ENCODE measurements around the gene TSEN54.

Gene TSEN54

GRCh38 chr17:75546181-75546580, 29.9 kb downstream of the TSEN54 start:
- Histone ChIP-seq H3K9me3 (ENCODE audit: control insufficient read depth, low read length) (no peaks in the 10 kb centered on the region), H3K27me3 (ENCODE audit: control insufficient read depth, insufficient read depth, low read length, poor library complexity, severe bottlenecking) (no peaks in the 10 kb centered on the region), H3K4me3 (ENCODE audit: insufficient read depth, low read depth, low read length) (no peak overlapping the region), H3K27ac (ENCODE audit: insufficient read depth, low read depth, low read length, poor library complexity, severe bottlenecking) (no peak overlapping the region), H3K36me3 (ENCODE audit: control insufficient read depth, insufficient read depth, low read length) (no peaks in the 10 kb centered on the region), H3K4me1 (ENCODE audit: control insufficient read depth, insufficient read depth, low read length) (peaks cover 19% of the 10 kb centered on the region)
- 92 to 95% methylated on average over 13 of the region's 13 CpGs for WGBS, 2 experiments

GRCh38 chr17:75547091-75547490, 30.8 kb downstream of the TSEN54 start:
- no peaks in the 10 kb centered on the region for H3K27me3 ChIP-seq (ENCODE audit: control insufficient read depth, insufficient read depth, low read length, poor library complexity, severe bottlenecking)
- no peaks in the 10 kb centered on the region for H3K9me3 ChIP-seq (ENCODE audit: control insufficient read depth, low read length)
- H3K4me1 ChIP-seq (ENCODE audit: control insufficient read depth, insufficient read depth, low read length): peaks cover 20% of the 10 kb centered on the region
- H3K27ac ChIP-seq (ENCODE audit: insufficient read depth, low read depth, low read length, poor library complexity, severe bottlenecking): no peak overlapping the region
- 90 to 91% methylated on average over 9 of the region's 9 CpGs for WGBS, 2 experiments
- no peak overlapping the region for H3K4me3 ChIP-seq (ENCODE audit: insufficient read depth, low read depth, low read length)
- no peaks in the 10 kb centered on the region for H3K36me3 ChIP-seq (ENCODE audit: control insufficient read depth, insufficient read depth, low read length)

DNA sequence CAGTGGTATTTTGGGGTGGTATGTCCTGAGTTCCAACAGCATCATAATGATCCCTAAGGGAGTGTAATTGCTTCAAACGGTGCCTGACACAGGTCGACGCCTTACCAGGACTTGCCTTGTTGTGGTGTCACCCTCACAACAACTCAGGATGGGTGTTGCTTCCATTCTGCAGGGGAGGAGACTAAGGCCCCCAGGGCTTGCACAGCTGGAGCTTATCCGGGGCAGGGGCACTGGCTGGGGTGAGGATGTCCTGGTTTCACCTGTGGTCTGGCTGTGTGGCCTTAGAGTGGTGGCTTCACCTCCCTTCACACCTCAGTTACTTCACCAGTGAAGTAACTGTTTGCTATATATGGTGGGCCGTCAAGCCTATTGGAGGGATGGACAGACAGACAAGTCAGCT, 32.5 kb downstream of the TSEN54 start:
- no peak overlapping the region for H3K27ac ChIP-seq (ENCODE audit: insufficient read depth, low read depth, low read length, poor library complexity, severe bottlenecking)
- 91 to 96% methylated on average over 5 of the region's 5 CpGs for WGBS, 2 experiments
- no peaks in the 10 kb centered on the region for H3K27me3 ChIP-seq (ENCODE audit: control insufficient read depth, insufficient read depth, low read length, poor library complexity, severe bottlenecking)
- no peaks in the 10 kb centered on the region for H3K36me3 ChIP-seq (ENCODE audit: control insufficient read depth, insufficient read depth, low read length)
- H3K9me3 ChIP-seq (ENCODE audit: control insufficient read depth, low read length): no peaks in the 10 kb centered on the region
- H3K4me3 ChIP-seq (ENCODE audit: insufficient read depth, low read depth, low read length): no peak overlapping the region
- H3K4me1 ChIP-seq (ENCODE audit: control insufficient read depth, insufficient read depth, low read length): peaks cover 25% of the 10 kb centered on the region

DNA sequence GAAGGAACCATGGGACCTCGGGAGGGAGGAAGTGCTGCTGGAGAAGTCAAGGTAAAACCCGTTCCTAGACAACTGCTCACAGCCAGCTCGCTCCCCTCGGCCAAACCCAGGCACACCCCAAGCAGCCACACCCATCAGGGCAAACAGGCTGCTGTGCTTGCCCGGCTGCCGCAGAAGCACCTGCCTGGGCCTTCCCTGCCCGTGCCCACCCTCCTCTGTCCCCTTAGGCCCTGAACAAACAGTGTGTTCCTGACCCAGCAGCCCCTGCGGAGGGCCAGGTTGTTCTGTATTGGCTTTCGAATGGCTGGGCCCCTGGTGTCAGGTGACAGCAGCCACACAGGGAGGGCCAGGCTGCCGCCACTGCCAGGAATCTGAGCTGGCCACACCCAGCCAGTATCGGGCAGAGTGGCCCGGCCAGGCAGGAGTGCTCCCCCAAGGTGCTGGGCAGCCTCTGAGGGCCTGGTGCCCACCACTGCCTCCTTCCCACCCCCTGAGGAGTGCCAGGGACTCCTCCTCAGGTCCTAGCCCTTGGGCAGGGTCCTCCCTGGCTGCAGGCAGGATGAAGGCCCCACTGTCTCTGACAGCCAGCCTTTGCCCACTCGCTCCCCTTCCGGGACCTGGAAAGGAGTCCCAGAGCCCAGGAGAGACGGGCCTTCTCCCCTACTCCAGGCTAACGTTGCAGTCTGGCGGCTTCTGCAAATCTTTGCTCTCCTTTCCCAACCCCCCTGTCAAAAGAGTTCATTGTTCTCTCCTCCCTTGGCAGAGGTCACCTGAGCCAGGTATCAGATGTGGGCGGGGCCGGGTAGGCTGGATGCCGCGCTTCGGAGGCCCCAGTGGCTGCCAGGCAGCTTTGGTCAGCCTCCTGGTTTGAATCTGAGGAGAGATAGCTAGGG, 33.2 kb downstream of the TSEN54 start:
- no peaks in the 10 kb centered on the region for H3K27me3 ChIP-seq (ENCODE audit: control insufficient read depth, insufficient read depth, low read length, poor library complexity, severe bottlenecking)
- H3K36me3 ChIP-seq (ENCODE audit: control insufficient read depth, insufficient read depth, low read length): no peaks in the 10 kb centered on the region
- WGBS, 2 experiments: 42 to 47% methylated on average over 22 of the region's 22 CpGs
- H3K9me3 ChIP-seq (ENCODE audit: control insufficient read depth, low read length): no peaks in the 10 kb centered on the region
- peak overlapping the region; percentile 46 for H3K27ac ChIP-seq (ENCODE audit: insufficient read depth, low read depth, low read length, poor library complexity, severe bottlenecking)
- H3K4me3 ChIP-seq (ENCODE audit: insufficient read depth, low read depth, low read length): no peak overlapping the region
- H3K4me1 ChIP-seq (ENCODE audit: control insufficient read depth, insufficient read depth, low read length): peaks cover 25% of the 10 kb centered on the region

GRCh38 chr17:75550139-75550465, 33.8 kb downstream of the TSEN54 start:
- no peaks in the 10 kb centered on the region for H3K36me3 ChIP-seq (ENCODE audit: control insufficient read depth, insufficient read depth, low read length)
- no peak overlapping the region for H3K27ac ChIP-seq (ENCODE audit: insufficient read depth, low read depth, low read length, poor library complexity, severe bottlenecking)
- H3K9me3 ChIP-seq (ENCODE audit: control insufficient read depth, low read length): no peaks in the 10 kb centered on the region
- peaks cover 25% of the 10 kb centered on the region for H3K4me1 ChIP-seq (ENCODE audit: control insufficient read depth, insufficient read depth, low read length)
- H3K27me3 ChIP-seq (ENCODE audit: control insufficient read depth, insufficient read depth, low read length, poor library complexity, severe bottlenecking): no peaks in the 10 kb centered on the region
- no peak overlapping the region for H3K4me3 ChIP-seq (ENCODE audit: insufficient read depth, low read depth, low read length)
- 63 to 81% methylated on average over 4 of the region's 4 CpGs for WGBS, 2 experiments

- Histone ChIP-seq H3K4me3 (ENCODE audit: insufficient read depth, low read depth, low read length) (no peak overlapping the region), H3K27me3 (ENCODE audit: control insufficient read depth, insufficient read depth, low read length, poor library complexity, severe bottlenecking) (no peaks in the 10 kb centered on the region), H3K36me3 (ENCODE audit: control insufficient read depth, insufficient read depth, low read length) (no peaks in the 10 kb centered on the region), H3K27ac (ENCODE audit: insufficient read depth, low read depth, low read length, poor library complexity, severe bottlenecking) (no peak overlapping the region), H3K4me1 (ENCODE audit: control insufficient read depth, insufficient read depth, low read length) (peaks cover 25% of the 10 kb centered on the region), H3K9me3 (ENCODE audit: control insufficient read depth, low read length) (no peaks in the 10 kb centered on the region)
- WGBS, 2 experiments: 79 to 80% methylated on average over 7 of the region's 7 CpGs
Measured at GRCh38 chr17:75551266-75551665, 34.9 kb downstream of the TSEN54 start.

DNA sequence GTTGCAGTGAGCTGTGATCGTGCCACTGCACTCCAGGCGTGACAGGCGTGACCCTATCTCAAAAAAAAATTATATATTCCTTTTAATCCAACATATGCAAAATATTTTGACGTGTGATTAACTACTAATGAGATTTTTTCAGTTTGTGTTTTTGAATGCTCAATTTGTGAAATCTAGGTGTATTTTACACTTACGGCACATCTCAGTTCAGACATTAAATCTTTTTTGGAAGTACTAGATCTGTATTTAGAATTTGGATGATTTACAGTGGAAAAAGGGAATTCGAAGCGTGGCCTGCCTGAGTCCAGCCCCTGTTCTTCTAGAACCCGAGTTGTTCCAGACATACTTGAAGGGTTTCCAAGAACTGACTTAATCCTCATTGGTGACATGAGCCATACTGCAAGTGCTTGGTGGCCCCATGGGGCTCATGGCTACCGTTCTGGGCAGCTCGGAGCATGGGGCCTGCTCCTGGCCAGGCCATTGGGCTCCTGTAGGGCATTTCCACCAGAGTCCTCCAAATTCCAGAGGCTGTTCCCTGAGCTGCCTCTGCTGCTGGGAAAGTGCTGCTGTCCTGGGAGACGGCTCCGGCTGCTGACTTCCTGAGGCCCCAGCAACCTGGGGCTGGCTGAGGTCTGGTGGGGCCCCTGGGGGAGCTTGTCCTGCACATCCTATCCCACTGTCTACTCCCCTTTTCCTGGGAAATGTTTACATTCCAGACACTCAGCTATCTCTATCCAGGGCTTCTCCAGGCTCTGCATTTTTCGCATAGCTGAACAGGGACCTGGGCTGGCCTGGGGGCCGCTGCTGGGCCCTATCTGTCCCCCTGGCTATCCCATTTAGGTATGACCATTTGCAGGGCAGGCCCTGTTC, 36.3 kb downstream of the TSEN54 start:
- no peaks in the 10 kb centered on the region for H3K36me3 ChIP-seq (ENCODE audit: control insufficient read depth, insufficient read depth, low read length)
- H3K4me3 ChIP-seq (ENCODE audit: insufficient read depth, low read depth, low read length): no peak overlapping the region
- WGBS, 2 experiments: 82% methylated on average over 14 of the region's 14 CpGs
- peaks cover 32% of the 10 kb centered on the region for H3K4me1 ChIP-seq (ENCODE audit: control insufficient read depth, insufficient read depth, low read length)
- peak overlapping the region; percentile 18 for H3K27ac ChIP-seq (ENCODE audit: insufficient read depth, low read depth, low read length, poor library complexity, severe bottlenecking)
- H3K27me3 ChIP-seq (ENCODE audit: control insufficient read depth, insufficient read depth, low read length, poor library complexity, severe bottlenecking): no peaks in the 10 kb centered on the region
- no peaks in the 10 kb centered on the region for H3K9me3 ChIP-seq (ENCODE audit: control insufficient read depth, low read length)

GRCh38 chr17:75553295-75554110, 37.2 kb downstream of the TSEN54 start:
- WGBS, 2 experiments: 90 to 92% methylated on average over 8 of the region's 8 CpGs
- Histone ChIP-seq H3K27ac (ENCODE audit: insufficient read depth, low read depth, low read length, poor library complexity, severe bottlenecking) (peak overlapping the region; percentile 18), H3K4me1 (ENCODE audit: control insufficient read depth, insufficient read depth, low read length) (peaks cover 35% of the 10 kb centered on the region)

GRCh38 chr17:75555679-75556153, 39.4 kb downstream of the TSEN54 start:
- Histone ChIP-seq H3K27ac (ENCODE audit: insufficient read depth, low read depth, low read length, poor library complexity, severe bottlenecking) (no peak overlapping the region), H3K36me3 (ENCODE audit: control insufficient read depth, insufficient read depth, low read length) (no peaks in the 10 kb centered on the region), H3K4me1 (ENCODE audit: control insufficient read depth, insufficient read depth, low read length) (peaks cover 25% of the 10 kb centered on the region), H3K9me3 (ENCODE audit: control insufficient read depth, low read length) (no peaks in the 10 kb centered on the region), H3K4me3 (ENCODE audit: insufficient read depth, low read depth, low read length) (no peak overlapping the region), H3K27me3 (ENCODE audit: control insufficient read depth, insufficient read depth, low read length, poor library complexity, severe bottlenecking) (no peaks in the 10 kb centered on the region)
- WGBS, 2 experiments: 93 to 94% methylated on average over 21 of the region's 21 CpGs

More at GRCh38 chr17:75553295-75554110, 37.2 kb downstream of the TSEN54 start:
- no peak overlapping the region for H3K4me3 ChIP-seq (ENCODE audit: insufficient read depth, low read depth, low read length)
- H3K27me3 ChIP-seq (ENCODE audit: control insufficient read depth, insufficient read depth, low read length, poor library complexity, severe bottlenecking): no peaks in the 10 kb centered on the region
- no peaks in the 10 kb centered on the region for H3K36me3 ChIP-seq (ENCODE audit: control insufficient read depth, insufficient read depth, low read length)
- no peaks in the 10 kb centered on the region for H3K9me3 ChIP-seq (ENCODE audit: control insufficient read depth, low read length)
